IMR-90 (cell line): ENCODE measurements around the gene TMEM139.

ENCODE experiments used
- BHLHE40 ChIP-seq: fragments of 150-350 bp; IDR thresholded peaks from 2 replicates; pipeline ENCODE4 v1.6.1; 2016; ENCODE audit warnings: mild to moderate bottlenecking, low read depth, low read length
- MAFK ChIP-seq: IDR thresholded peaks from 2 replicates; pipeline ENCODE4 v1.6.1; 2012; ENCODE audit warnings: low read depth, low read length, improper control_type of control experiment
- MAZ ChIP-seq: IDR thresholded peaks from 2 replicates; pipeline ENCODE4 v1.6.1; 2012; ENCODE audit warnings: low read depth, mild to moderate bottlenecking, low read length, improper control_type of control experiment, moderate library complexity, borderline replicate concordance
- MXI1 ChIP-seq: IDR thresholded peaks from 2 replicates; pipeline ENCODE4 v1.6.1; 2012; ENCODE audit warnings: low read depth, mild to moderate bottlenecking, low read length, moderate library complexity, borderline replicate concordance
- NFE2L2 ChIP-seq: fragments of 150-350 bp; IDR thresholded peaks from 2 replicates; pipeline ENCODE4 v1.6.1; 2016; ENCODE audit warnings: low read depth, mild to moderate bottlenecking, low read length
- POLR2A ChIP-seq: IDR thresholded peaks from 2 replicates; pipeline ENCODE4 v1.6.1; 2012; ENCODE audit warnings: mild to moderate bottlenecking, low read depth, low read length
- RAD21 ChIP-seq: IDR thresholded peaks from 2 replicates; pipeline ENCODE4 v1.6.1; 2012; ENCODE audit warnings: low read length, improper control_type of control experiment
- RCOR1 ChIP-seq: IDR thresholded peaks from 2 replicates; pipeline ENCODE4 v1.6.1; 2012; ENCODE audit warnings: mild to moderate bottlenecking, low read length, improper control_type of control experiment; ENCODE audit not compliant: insufficient replicate concordance
- RFX5 ChIP-seq: IDR thresholded peaks from 2 replicates; pipeline ENCODE4 v1.8.0; 2012; ENCODE audit warnings: low read depth, mild to moderate bottlenecking, low read length, moderate library complexity
- SMC3 ChIP-seq: fragments of 150-350 bp; IDR thresholded peaks from 2 replicates; pipeline ENCODE4 v1.6.1; 2016; ENCODE audit warnings: low read depth, mild to moderate bottlenecking, antibody characterized with exemption, low read length, moderate library complexity
- TF ChIP-seq, protein P1 (sequence below): conservative IDR thresholded peaks from 2 replicates; pipeline ENCODE4 v1.5.1; 2012; ENCODE audit warnings: mild to moderate bottlenecking, low read depth, low read length, improper control_type of control experiment
- TF ChIP-seq, protein P2 (sequence below): fragments of 150-350 bp; IDR thresholded peaks from 2 replicates; pipeline ENCODE4 v1.6.1; 2017; ENCODE audit warnings: mild to moderate bottlenecking, antibody characterized with exemption, low read length, low read depth

DNA sequence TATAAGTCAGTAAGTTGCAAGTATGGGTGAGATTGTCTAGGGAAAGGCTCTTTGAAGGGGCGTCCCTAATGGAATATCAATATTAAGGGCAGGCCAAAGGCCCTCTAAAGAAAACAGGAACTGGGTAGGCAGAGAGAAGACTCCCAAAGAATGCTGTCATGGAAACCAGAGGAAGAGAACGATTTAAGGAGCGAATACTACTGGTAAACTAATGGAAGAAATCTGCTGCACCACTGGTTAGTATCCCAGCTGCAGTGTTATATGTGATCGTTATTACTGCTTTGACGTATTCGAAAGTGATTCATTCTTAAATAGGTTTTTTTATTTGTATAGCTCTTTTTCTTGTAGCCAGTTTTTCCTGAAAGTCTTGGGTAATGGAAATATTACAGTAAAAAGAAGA, 4.7 kb downstream of the TMEM139 start:
- TF ChIP-seq, protein P1, sequence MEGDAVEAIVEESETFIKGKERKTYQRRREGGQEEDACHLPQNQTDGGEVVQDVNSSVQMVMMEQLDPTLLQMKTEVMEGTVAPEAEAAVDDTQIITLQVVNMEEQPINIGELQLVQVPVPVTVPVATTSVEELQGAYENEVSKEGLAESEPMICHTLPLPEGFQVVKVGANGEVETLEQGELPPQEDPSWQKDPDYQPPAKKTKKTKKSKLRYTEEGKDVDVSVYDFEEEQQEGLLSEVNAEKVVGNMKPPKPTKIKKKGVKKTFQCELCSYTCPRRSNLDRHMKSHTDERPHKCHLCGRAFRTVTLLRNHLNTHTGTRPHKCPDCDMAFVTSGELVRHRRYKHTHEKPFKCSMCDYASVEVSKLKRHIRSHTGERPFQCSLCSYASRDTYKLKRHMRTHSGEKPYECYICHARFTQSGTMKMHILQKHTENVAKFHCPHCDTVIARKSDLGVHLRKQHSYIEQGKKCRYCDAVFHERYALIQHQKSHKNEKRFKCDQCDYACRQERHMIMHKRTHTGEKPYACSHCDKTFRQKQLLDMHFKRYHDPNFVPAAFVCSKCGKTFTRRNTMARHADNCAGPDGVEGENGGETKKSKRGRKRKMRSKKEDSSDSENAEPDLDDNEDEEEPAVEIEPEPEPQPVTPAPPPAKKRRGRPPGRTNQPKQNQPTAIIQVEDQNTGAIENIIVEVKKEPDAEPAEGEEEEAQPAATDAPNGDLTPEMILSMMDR: no peak
- TF ChIP-seq POLR2A (no peak), BHLHE40 (no peak), MAFK (no peak), MXI1 (no peak), RAD21 (no peak), SMC3 (no peak), MAZ (no peak), NFE2L2 (no peak), RFX5 (no peak), RCOR1 (no peak)
- TF ChIP-seq, protein P2, sequence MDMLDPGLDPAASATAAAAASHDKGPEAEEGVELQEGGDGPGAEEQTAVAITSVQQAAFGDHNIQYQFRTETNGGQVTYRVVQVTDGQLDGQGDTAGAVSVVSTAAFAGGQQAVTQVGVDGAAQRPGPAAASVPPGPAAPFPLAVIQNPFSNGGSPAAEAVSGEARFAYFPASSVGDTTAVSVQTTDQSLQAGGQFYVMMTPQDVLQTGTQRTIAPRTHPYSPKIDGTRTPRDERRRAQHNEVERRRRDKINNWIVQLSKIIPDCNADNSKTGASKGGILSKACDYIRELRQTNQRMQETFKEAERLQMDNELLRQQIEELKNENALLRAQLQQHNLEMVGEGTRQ: no peak
